Measurements from ENCODE around the gene COL1A1.

DNA sequence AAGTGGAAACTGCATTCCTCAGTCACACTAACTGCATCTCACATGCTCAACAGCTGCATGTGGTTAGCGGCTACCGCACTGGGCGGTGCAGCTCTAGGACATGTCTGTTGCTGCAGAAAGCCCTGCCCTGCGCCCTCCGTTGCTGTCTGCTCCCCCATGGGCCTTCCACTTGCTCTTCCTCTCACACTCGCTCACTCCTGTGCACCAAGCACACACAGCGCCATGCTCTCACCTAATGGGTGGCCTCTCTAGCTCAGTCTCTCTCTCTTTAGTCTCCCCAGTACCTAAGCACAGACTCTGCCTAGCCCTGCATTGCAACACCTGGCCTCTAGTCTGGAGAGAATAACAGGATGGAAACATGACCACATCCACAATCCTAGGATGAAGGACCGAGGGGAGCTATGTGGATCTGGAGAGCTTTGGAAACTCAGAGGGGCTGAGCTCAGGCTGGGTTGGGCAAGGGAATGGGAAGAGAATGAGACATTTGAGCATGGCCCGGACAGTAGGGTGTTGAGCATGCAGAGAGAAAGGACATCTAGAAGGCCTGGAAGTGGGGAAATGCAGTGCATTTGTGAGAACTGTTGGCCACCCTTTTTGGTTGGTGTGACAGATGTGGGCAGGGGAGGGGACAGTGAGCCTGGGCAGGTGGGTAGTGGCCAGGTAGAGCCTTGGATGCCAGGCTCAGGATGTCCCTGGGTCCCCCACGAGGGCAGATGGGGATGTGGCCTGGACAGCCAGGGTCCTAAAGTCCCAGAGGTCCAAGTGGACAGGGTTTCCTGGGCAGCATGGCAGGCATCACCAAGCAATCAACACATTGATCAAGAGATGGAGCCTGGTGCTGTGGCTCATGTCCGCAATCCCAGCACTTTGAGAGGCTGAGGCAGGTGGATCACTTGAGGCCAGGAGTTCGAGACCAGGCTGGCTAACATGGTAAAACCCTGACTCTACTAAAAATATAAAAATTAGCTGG is 19.6 kb downstream of the COL1A1 start:
- TF ChIP-seq, protein P1, sequence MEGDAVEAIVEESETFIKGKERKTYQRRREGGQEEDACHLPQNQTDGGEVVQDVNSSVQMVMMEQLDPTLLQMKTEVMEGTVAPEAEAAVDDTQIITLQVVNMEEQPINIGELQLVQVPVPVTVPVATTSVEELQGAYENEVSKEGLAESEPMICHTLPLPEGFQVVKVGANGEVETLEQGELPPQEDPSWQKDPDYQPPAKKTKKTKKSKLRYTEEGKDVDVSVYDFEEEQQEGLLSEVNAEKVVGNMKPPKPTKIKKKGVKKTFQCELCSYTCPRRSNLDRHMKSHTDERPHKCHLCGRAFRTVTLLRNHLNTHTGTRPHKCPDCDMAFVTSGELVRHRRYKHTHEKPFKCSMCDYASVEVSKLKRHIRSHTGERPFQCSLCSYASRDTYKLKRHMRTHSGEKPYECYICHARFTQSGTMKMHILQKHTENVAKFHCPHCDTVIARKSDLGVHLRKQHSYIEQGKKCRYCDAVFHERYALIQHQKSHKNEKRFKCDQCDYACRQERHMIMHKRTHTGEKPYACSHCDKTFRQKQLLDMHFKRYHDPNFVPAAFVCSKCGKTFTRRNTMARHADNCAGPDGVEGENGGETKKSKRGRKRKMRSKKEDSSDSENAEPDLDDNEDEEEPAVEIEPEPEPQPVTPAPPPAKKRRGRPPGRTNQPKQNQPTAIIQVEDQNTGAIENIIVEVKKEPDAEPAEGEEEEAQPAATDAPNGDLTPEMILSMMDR (IDR thresholded peaks at IDR 0.05): no peak
- TF ChIP-seq POLR2AphosphoS5 (IDR thresholded peaks at IDR 0.05) (no peak), EP300 (IDR thresholded peaks at IDR 0.05) (no peak)

All from esophagus muscularis mucosa (tissue), 4 donors.